MM.1S (cell line): Measurements from ENCODE around the gene EIF4G1.

Source experiments
- EZH2 ChIP-seq: fragments of 300-600 bp; sonication (generic); optimal IDR thresholded peaks from 2 replicates; pipeline ENCODE3; 2017; ENCODE audit warnings: low read depth, mild to moderate bottlenecking, antibody characterized with exemption, low read length, mixed read lengths
- TF ChIP-seq, protein P1 (sequence below): fragments of 300-600 bp; sonication (generic); IDR thresholded peaks from 2 replicates; pipeline ENCODE4 v1.5.1; 2016; ENCODE audit warnings: antibody characterized with exemption, low read length, mixed read lengths

DNA sequence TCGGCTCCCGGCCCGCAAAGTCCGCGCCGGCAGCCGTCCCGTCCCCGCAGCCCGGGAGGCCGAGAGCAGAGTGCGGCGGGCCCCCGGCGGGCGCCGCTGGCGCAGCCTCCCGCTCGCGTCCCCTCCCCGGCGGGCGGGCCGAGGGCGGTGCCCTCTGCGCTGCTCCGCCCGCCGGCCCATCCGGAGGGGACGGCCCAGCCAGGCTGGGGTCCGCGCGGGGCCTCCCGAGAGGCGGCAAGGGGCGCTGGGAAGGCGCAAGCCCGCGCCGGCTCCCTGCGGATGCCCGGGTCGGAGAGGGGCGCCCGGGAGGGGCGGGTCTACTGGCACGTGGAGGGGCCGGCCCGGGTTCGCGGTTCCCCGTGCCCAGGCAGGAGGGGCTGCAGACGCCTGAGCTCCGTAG, 47.1 kb downstream of the EIF4G1 start, which contains the start of the genes CLCN2 and POLR2H:
- TF ChIP-seq, protein P1, sequence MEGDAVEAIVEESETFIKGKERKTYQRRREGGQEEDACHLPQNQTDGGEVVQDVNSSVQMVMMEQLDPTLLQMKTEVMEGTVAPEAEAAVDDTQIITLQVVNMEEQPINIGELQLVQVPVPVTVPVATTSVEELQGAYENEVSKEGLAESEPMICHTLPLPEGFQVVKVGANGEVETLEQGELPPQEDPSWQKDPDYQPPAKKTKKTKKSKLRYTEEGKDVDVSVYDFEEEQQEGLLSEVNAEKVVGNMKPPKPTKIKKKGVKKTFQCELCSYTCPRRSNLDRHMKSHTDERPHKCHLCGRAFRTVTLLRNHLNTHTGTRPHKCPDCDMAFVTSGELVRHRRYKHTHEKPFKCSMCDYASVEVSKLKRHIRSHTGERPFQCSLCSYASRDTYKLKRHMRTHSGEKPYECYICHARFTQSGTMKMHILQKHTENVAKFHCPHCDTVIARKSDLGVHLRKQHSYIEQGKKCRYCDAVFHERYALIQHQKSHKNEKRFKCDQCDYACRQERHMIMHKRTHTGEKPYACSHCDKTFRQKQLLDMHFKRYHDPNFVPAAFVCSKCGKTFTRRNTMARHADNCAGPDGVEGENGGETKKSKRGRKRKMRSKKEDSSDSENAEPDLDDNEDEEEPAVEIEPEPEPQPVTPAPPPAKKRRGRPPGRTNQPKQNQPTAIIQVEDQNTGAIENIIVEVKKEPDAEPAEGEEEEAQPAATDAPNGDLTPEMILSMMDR: no peak
- TF ChIP-seq EZH2: no peak
